ENCODE results near the gene CFAP99. TPM values are rescaled to one million over a fixed set of nuclear protein-coding genes. Genes with fewer than 3 reads are reported as not detected.

Gene CFAP99
- total and polyA plus RNA-seq, 2 of the 8 experiments (the other 6 are each of a cell fraction or from before 2014, with no cell fraction given) = not detected

- Histone ChIP-seq H3K14ac (ENCODE audit: insufficient read length) (no peak overlapping the region), H2BK12ac (ENCODE audit: low read depth, low read length) (peak overlapping the region; percentile 71; the same call in 1 of the 2 replicates), H3K9ac (replicated peaks in 1 of 4; ENCODE audit: extremely low read depth in 1 of 4, low read depth in 3 of 4, low read length in 3 of 4) (no peak overlapping the region), H2BK20ac (ENCODE audit: low read length) (no peak overlapping the region), H3K79me2 (ENCODE audit: control insufficient read depth in 1 of 2, insufficient read depth in 2 of 2, low read length in 2 of 2) (no peaks in the 10 kb centered on the region), H3K23ac (ENCODE audit: insufficient read length) (no peak overlapping the region), H2AK5ac (ENCODE audit: low read depth, low read length) (peak overlapping the region; percentile 7; the same call in 1 of the 2 replicates), H2AFZ (ENCODE audit: low read length) (no peak overlapping the region), H4K8ac (ENCODE audit: extremely low read depth, insufficient read depth, low read length) (no peak overlapping the region; the same call in 1 of the 2 replicates), H3K27me3 (replicated peaks in 1 of 4; ENCODE audit: control insufficient read depth in 3 of 4, extremely low read depth in 1 of 4, insufficient read depth in 3 of 4, low read length in 3 of 4) (peaks cover 0 to 20% (median 13%) of the 10 kb centered on the region in 4 experiments; a peak in 5 of 7 replicates), H3K4me3 (ENCODE audit: extremely low read depth in 1 of 4, insufficient read depth in 2 of 4, low read depth in 3 of 4, low read length in 4 of 4) (peak overlapping the region in 1 of 4 experiments; percentile 64; a peak in 1 of 8 replicates), H3K79me1 (ENCODE audit: low read depth, low read length) (no peaks in the 10 kb centered on the region; the same call in 1 of the 2 replicates), H3K18ac (ENCODE audit: extremely low read depth, low read length) (no peak overlapping the region), H3K4ac (replicated peaks; ENCODE audit: insufficient read length, low read depth, low read length) (no peak overlapping the region), H2BK5ac (ENCODE audit: low read depth, low read length) (no peak overlapping the region), H3K36me3 (ENCODE audit: control insufficient read depth in 2 of 4, insufficient read depth in 4 of 4, low read length in 3 of 4) (no peaks in the 10 kb centered on the region), H3K4me2 (ENCODE audit: insufficient read depth in 1 of 2, low read depth in 2 of 2, low read length in 2 of 2) (peak overlapping the region in 1 of 2 experiments; percentile 61; a peak in 1 of 4 replicates), H2BK120ac (replicated peaks; ENCODE audit: low read depth, low read length) (no peak overlapping the region), H3K4me1 (replicated peaks in 1 of 4; ENCODE audit: control insufficient read depth in 3 of 4, insufficient read depth in 4 of 4, low read length in 3 of 4) (peaks cover 0 to 10% (median 7%) of the 10 kb centered on the region in 4 experiments; a peak in 6 of 7 replicates), H3K27ac (ENCODE audit: low read depth, low read length) (no peak overlapping the region), H3K9me3 (ENCODE audit: insufficient read depth in 2 of 2, low read depth in 1 of 2, low read length in 1 of 2) (no peaks in the 10 kb centered on the region), H2BK15ac (ENCODE audit: low read length) (no peak overlapping the region), H3K23me2 (ENCODE audit: low read depth, low read length) (peaks cover 3% of the 10 kb centered on the region; the same call in 1 of the 2 replicates), H4K91ac (replicated peaks; ENCODE audit: insufficient read length, low read length) (no peak overlapping the region), H4K20me1 (replicated peaks in 1 of 2; ENCODE audit: control insufficient read depth in 1 of 2, insufficient read depth in 2 of 2, low read length in 2 of 2) (peaks cover 0 to 4% of the 10 kb centered on the region in 2 experiments), H4K5ac (ENCODE audit: insufficient read length, low read depth, low read length) (no peak overlapping the region), H3K56ac (replicated peaks; ENCODE audit: insufficient read length, low read depth, low read length) (no peak overlapping the region)
- ChIA-PET CTCF (ENCODE audit: partially characterized antibody) (interaction anchor here (1.5 to 5.7 kb wide), 2 partner anchors 18 to 244 kb away, joined by 4 to 39 read pairs; no protein-coding TSS in a partner anchor), POLR2A (ENCODE audit: partially characterized antibody) (no interaction called here)
- no peak for DNase-seq (ENCODE audit: low read depth in 1 of 2, low spot score in 2 of 2)
- 83% methylated on average over 15 of the region's 15 CpGs; no CpG with 5 or more reads in 1 of the 2 experiments for WGBS, 2 experiments (ENCODE audit: extremely low coverage in 1 of 2, insufficient coverage in 1 of 2, insufficient read length in 1 of 2, insufficient replicate concordance in 2 of 2, low coverage in 1 of 2, low lambda C conversion rate in 2 of 2, missing lambda C conversion rate in 1 of 2)
- no peak for FAIRE-seq
- no peak for TF ChIP-seq FOSL1 (IDR thresholded peaks at IDR 0.05; ENCODE audit: insufficient read depth, low read depth, low read length)
These were observed 42.6 kb downstream of the CFAP99 start for GRCh38 chr4:2461246-2461960.

Measured in H1 (cell line).